ENCODE data around the gene YY1.
"Not testable (repeated sequence)": the region's sequence is repeated elsewhere in the genome, so short reads cannot be mapped to it uniquely, and the experiment has no call there.

The YY1 gene

GRCh38 chr14:100312110-100312876, 73.3 kb downstream of the YY1 start:
- not testable (repeated sequence) for DNase-seq (ENCODE audit: extremely low read depth in 1 of 2, low read depth in 1 of 2)

DNA sequence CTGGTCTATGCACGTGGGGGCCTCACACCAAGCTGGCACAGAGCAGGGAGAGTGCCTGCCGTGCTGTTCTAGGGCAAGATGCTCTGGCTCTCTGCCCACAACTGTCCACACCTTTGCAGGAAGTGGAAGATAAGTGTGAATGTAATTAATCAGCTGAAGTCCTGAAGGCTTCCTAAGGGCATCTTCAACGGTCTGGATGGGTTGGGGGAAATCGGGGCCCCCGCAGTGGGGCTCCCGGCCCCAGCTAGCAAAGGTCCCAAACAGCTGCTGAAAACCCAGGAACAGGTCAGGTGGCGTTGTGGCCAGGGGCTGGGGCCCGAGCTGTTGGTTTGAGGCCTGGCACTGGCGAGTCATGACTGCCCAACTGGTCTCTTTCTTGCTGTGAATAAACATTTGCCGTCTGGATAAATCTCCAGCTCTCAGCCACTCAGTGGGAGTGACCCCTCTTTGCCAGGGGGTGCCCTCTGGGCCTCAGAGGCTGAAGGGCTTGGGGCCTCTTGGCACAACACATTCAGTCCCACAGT, 74.0 kb downstream of the YY1 start:
- no peak for DNase-seq (ENCODE audit: extremely low read depth in 1 of 2, low read depth in 1 of 2)

- no peak for DNase-seq (ENCODE audit: extremely low read depth in 1 of 2, low read depth in 1 of 2)
Observed at GRCh38 chr14:100313464-100314230, 74.7 kb downstream of the YY1 start.

GRCh38 chr14:100314724-100315123, 75.8 kb downstream of the YY1 start:
- no peak for DNase-seq (ENCODE audit: extremely low read depth in 1 of 2, low read depth in 1 of 2)

- DNase-seq (ENCODE audit: extremely low read depth in 1 of 2, low read depth in 1 of 2) = no peak
Observed at GRCh38 chr14:100317389-100317788, 78.4 kb downstream of the YY1 start.

DNA sequence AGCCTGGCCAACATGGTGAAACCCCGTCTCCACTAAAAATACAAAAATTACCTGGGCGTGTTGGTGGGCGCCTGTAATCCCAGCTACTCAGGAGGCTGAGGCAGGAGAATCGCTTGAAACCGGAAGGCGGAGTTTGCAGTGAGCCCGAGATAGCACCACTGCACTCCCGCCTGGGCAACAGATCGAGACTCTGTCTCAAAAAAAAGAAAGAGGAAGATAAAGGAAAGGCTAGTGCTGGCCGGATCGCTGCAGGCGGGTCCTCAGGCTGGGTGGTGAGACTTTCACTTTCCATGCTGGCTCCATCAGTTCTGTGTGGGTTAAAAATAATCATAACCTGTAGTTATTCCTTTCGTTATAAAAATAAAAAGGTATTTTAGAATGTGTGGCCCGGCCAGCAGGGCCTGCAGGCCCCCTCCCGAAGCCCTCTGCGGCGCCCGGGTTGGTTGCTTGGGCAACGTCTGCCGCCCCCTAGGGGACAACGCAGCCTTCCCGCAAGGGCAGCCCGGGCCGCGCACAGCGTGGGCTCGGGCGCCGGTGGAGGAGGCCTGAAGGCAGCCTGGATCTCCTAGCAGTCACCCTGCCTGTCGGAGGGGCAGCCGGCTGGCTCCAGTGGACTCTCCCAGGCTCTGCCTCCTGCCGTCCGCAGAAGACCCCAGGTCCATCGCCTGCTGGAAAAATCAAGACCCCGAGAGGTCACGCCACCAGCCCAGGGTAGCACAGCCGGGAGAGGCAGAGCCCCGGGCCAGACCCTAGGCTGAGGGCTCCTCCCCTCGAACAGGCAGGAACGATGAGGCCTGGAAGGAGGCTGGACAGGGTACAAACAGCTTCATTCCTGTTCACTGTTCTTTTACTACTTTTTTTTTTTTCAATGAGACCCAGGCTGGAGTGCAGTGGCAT, 79.2 kb downstream of the YY1 start:
- peak; percentile 43 to 45 for DNase-seq (ENCODE audit: extremely low read depth in 1 of 2, low read depth in 1 of 2)

- no peak for DNase-seq (ENCODE audit: extremely low read depth in 1 of 2, low read depth in 1 of 2)
Observed at GRCh38 chr14:100320157-100320856, 81.4 kb downstream of the YY1 start.

- DNase-seq (ENCODE audit: extremely low read depth in 1 of 2, low read depth in 1 of 2) = no peak
Observed at GRCh38 chr14:100321473-100322137, 82.7 kb downstream of the YY1 start.

- DNase-seq (ENCODE audit: extremely low read depth in 1 of 2, low read depth in 1 of 2) = no peak
Observed at GRCh38 chr14:100322138-100322957, 83.4 kb downstream of the YY1 start.

GRCh38 chr14:100323121-100323941, 84.4 kb downstream of the YY1 start, which contains the start of gene SLC25A47:
TSS of gene SLC25A47 (plus strand) at chr14:100323339. CDS start at chr14:100323415, 76 bp downstream.
- DNase-seq (ENCODE audit: extremely low read depth in 1 of 2, low read depth in 1 of 2) = no peak

GRCh38 chr14:100323942-100324307, 85.0 kb downstream of the YY1 start:
- no peak for DNase-seq (ENCODE audit: extremely low read depth in 1 of 2, low read depth in 1 of 2)

DNA sequence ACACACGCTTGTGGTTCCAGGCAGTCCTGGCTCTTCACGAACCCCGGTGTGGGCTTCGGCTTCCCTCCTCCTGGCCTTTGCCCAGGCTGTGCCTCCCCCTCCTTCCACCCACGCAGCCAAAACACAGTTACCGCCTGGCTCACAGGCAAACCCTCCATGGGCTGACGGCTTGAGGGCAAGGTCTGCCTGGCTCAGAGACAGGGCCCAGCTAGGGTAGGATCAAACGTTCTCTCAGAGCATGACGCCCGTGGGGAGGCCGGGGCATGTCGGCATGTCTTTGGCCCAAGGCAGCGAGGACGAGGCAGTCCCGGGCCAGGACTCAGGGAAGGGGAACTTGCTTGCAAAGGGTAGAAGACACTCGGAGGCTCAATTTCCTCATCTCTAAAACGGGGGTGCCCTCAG, 86.3 kb downstream of the YY1 start:
- DNase-seq (ENCODE audit: extremely low read depth in 1 of 2, low read depth in 1 of 2) = no peak

- no peak for DNase-seq (ENCODE audit: extremely low read depth in 1 of 2, low read depth in 1 of 2)
Observed at GRCh38 chr14:100325958-100326357, 87.0 kb downstream of the YY1 start.

DNA sequence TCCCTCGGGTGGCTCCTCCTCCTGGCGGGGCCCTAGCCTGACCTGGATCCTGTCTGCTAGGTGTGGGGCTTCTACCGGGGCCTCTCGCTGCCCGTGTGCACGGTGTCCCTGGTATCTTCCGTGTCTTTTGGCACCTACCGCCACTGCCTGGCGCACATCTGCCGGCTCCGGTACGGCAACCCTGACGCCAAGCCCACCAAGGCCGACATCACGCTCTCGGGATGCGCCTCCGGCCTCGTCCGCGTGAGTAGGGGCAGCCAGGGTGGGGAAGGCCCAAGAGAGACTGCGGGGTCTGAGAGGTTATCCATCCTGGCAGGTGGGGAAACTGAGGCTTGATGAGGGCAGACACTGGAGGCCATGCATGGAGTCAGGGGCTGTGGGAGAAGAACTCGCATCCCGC, 88.2 kb downstream of the YY1 start:
- no peak for DNase-seq (ENCODE audit: extremely low read depth in 1 of 2, low read depth in 1 of 2)

DNA sequence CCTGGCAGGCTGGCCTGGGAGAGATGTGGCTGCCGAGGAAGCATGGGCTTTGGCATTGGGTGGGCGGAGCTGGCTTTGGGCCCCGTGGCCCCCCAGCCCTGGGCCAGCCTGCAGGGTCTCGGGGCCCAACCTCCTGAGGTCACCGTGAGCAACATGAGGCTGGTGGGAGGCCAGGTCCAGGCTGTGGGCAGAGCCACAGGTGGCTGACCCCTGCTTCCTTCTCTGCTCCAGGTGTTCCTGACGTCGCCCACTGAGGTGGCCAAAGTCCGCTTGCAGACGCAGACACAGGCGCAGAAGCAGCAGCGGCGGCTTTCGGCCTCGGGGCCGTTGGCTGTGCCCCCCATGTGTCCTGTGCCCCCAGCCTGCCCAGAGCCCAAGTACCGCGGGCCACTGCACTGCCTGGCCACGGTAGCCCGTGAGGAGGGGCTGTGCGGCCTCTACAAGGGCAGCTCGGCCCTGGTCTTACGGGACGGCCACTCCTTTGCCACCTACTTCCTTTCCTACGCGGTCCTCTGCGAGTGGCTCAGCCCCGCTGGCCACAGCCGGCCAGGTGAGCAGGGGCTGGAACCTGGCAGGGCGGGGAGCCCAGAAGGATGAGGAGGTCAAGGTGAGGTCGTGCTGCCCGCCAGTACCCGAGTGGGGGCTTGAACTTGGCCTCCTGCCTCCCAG, 89.7 kb downstream of the YY1 start:
- DNase-seq (ENCODE audit: extremely low read depth in 1 of 2, low read depth in 1 of 2) = no peak

GRCh38 chr14:100329233-100330006, 90.5 kb downstream of the YY1 start:
- DNase-seq (ENCODE audit: extremely low read depth in 1 of 2, low read depth in 1 of 2) = no peak

- DNase-seq (ENCODE audit: extremely low read depth in 1 of 2, low read depth in 1 of 2) = no peak
Observed at GRCh38 chr14:100330007-100330344, 91.0 kb downstream of the YY1 start.

Measured in stimulated activated CD8-positive, alpha-beta memory T cell treated with anti-CD3 and anti-CD28 coated beads, Interleukin-7, amount 100 ng/mL, for 48 hours (primary cell).